Smooth muscle cell (in vitro differentiated cells): ENCODE measurements around the gene AHCYL2. TPM values are rescaled to one million over a fixed set of nuclear protein-coding genes. Genes with fewer than 3 reads are reported as not detected.

Experiments
- DNase-seq: peaks from one replicate; lab custom pipeline; 2025; ENCODE audit not compliant: unreplicated experiment; lab: John Stamatoyannopoulos, UW
- H2AFZ ChIP-seq: fragments of 200-600 bp; sonication (generic); 2 replicates; pipeline ENCODE4 v1.6.0; 2016; ENCODE audit warnings: antibody characterized with exemption, low read depth, mild to moderate bottlenecking
- H3F3A ChIP-seq: fragments of 200-600 bp; sonication (generic); 2 replicates; pipeline ENCODE4 v1.6.0; 2017; ENCODE audit warnings: antibody characterized with exemption, low read depth
- H3K27ac ChIP-seq: fragments of 200-600 bp; sonication (generic); 2 replicates; pipeline ENCODE4 v1.5.1; 2016; ENCODE audit warnings: low read depth, mild to moderate bottlenecking
- H3K27me3 ChIP-seq: fragments of 200-600 bp; sonication (generic); 2 replicates; pipeline ENCODE4 v1.6.1; 2016; ENCODE audit warnings: low read depth, mild to moderate bottlenecking
- H3K36me3 ChIP-seq: fragments of 200-600 bp; sonication (generic); 2 replicates; pipeline ENCODE4 v1.5.1; 2016; ENCODE audit warnings: low read depth
- H3K4me1 ChIP-seq: fragments of 200-600 bp; sonication (generic); 2 replicates; pipeline ENCODE4 v1.5.1; 2016; ENCODE audit warnings: low read depth
- H3K4me2 ChIP-seq: fragments of 200-600 bp; sonication (generic); 2 replicates; pipeline ENCODE4 v1.6.0; 2016; ENCODE audit warnings: mild to moderate bottlenecking
- H3K4me3 ChIP-seq: fragments of 200-600 bp; sonication (generic); 2 replicates; pipeline ENCODE4 v1.5.1; 2016; ENCODE audit warnings: mild to moderate bottlenecking
- H3K79me2 ChIP-seq: fragments of 200-600 bp; sonication (generic); 2 replicates; pipeline ENCODE4 v1.6.0; 2016; ENCODE audit warnings: low read depth, mild to moderate bottlenecking
- H3K9ac ChIP-seq: fragments of 200-600 bp; sonication (generic); 2 replicates; pipeline ENCODE4 v1.6.0; 2016; ENCODE audit warnings: low read depth
- H3K9me3 ChIP-seq: fragments of 200-600 bp; sonication (generic); replicated peaks from 2 replicates; pipeline ENCODE4 v1.5.1; 2016; ENCODE audit warnings: low read depth
- H4K20me1 ChIP-seq: fragments of 200-600 bp; sonication (generic); 2 replicates; pipeline ENCODE4 v1.6.0; 2016; ENCODE audit warnings: low read depth
- WGBS: methylation state at CpG from one replicate; pipeline ENCODE4 v1.1.7; 2016; ENCODE audit warnings: low lambda C conversion rate; 5-methylcytosine and 5-hydroxymethylcytosine counted together
- polyA plus RNA-seq: library from polyadenylated mRNA; unstranded; fragments of >200 nt; fragmentation: Nextera tagmentation; extraction: Ambion mirVana; gene quantifications from 2 replicates; pipeline ENCODE4 v1.2.1, GENCODE V29; 2016
- total RNA-seq: library from RNA; depleted of rRNA; stranded (reverse); fragments of >200 nt; gene quantifications from 2 replicates; pipeline ENCODE4 v1.2.3, GENCODE V29; 2014
- TF ChIP-seq, protein P1 (sequence below): fragments of 200-600 bp; sonication (generic); IDR thresholded peaks from 2 replicates; pipeline ENCODE4 v1.5.1; 2017; ENCODE audit warnings: borderline replicate concordance, mild to moderate bottlenecking, antibody characterized with exemption; ENCODE audit not compliant: insufficient read depth, poor library complexity, severe bottlenecking

Gene AHCYL2
- total and polyA plus RNA-seq, 2 experiments from 2014 or later = 6.3 to 7.3 TPM

DNA sequence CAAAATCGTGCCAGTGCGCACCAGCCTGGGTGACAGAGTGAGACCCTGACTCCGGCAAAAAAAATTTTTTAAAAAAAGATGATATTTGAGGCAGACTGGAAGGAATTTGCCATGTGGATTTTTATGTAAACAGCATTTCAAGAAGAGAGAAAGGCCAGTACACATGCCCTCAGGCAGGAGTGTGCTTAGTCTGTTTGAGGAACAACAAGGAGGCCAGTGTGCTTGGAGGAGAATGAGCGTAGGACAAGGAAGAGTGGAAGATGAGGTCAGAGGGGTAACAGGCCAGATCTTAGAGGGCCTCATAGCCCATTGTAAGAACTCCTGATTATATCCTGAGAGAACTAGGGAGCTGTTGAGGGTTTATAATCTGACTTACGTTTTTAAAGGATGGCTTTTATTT, 192.2 kb downstream of the AHCYL2 start:
- no peak overlapping the region for H3K9ac ChIP-seq
- no peaks in the 10 kb centered on the region for H3K9me3 ChIP-seq
- no peaks in the 10 kb centered on the region for H3K79me2 ChIP-seq
- H3K4me1 ChIP-seq = no peaks in the 10 kb centered on the region
- H2AFZ ChIP-seq = no peak overlapping the region
- no peaks in the 10 kb centered on the region for H3K36me3 ChIP-seq
- no peaks in the 10 kb centered on the region for H3K27me3 ChIP-seq
- H3K4me3 ChIP-seq = no peak overlapping the region
- DNase-seq = no peak
- TF ChIP-seq, protein P1, sequence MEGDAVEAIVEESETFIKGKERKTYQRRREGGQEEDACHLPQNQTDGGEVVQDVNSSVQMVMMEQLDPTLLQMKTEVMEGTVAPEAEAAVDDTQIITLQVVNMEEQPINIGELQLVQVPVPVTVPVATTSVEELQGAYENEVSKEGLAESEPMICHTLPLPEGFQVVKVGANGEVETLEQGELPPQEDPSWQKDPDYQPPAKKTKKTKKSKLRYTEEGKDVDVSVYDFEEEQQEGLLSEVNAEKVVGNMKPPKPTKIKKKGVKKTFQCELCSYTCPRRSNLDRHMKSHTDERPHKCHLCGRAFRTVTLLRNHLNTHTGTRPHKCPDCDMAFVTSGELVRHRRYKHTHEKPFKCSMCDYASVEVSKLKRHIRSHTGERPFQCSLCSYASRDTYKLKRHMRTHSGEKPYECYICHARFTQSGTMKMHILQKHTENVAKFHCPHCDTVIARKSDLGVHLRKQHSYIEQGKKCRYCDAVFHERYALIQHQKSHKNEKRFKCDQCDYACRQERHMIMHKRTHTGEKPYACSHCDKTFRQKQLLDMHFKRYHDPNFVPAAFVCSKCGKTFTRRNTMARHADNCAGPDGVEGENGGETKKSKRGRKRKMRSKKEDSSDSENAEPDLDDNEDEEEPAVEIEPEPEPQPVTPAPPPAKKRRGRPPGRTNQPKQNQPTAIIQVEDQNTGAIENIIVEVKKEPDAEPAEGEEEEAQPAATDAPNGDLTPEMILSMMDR = no peak
- no peaks in the 10 kb centered on the region for H3F3A ChIP-seq
- H4K20me1 ChIP-seq = no peaks in the 10 kb centered on the region
- 89% methylated on average over 5 of the region's 5 CpGs for WGBS
- H3K4me2 ChIP-seq = no peak overlapping the region
- no peak overlapping the region for H3K27ac ChIP-seq

DNA sequence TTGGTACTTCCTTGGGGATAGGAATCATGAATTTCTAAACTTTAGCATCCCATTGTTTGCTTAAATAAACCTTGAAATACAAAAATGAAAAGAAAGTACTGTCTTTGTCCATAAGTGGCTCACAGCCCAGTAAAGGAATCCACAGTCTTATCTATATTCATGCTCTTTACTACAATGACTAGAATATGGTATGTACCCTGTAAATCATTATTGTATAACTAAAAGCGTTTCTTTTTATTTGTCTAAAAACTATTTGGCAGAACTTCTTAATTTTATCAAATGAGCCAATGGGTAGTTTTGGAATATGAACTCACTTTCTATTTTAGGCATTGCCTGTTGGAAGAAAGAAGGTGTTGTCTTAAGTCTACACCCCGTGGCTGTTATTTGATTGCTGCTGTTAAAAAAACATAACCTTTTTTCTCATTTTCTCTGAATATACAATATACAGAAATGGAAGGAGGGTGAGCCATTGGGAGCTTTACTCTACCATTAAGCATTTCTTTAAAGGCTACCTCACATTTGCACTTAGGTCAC, 197.0 kb downstream of the AHCYL2 start:
- H3K27ac ChIP-seq = no peak overlapping the region
- H3K9me3 ChIP-seq = no peaks in the 10 kb centered on the region
- no peak overlapping the region for H3K4me2 ChIP-seq
- H3K36me3 ChIP-seq = no peaks in the 10 kb centered on the region
- TF ChIP-seq, protein P1 = no peak
- H3K79me2 ChIP-seq = no peaks in the 10 kb centered on the region
- H2AFZ ChIP-seq = no peak overlapping the region
- no peak for DNase-seq
- H3K9ac ChIP-seq = no peak overlapping the region
- H3F3A ChIP-seq = no peaks in the 10 kb centered on the region
- no peaks in the 10 kb centered on the region for H4K20me1 ChIP-seq
- no peak overlapping the region for H3K4me3 ChIP-seq
- no peaks in the 10 kb centered on the region for H3K27me3 ChIP-seq
- 89% methylated on average over 2 of the region's 2 CpGs for WGBS
- no peaks in the 10 kb centered on the region for H3K4me1 ChIP-seq

- Histone ChIP-seq H3K79me2 (no peaks in the 10 kb centered on the region), H3K27ac (no peak overlapping the region), H3K4me2 (no peak overlapping the region), H3K9me3 (no peaks in the 10 kb centered on the region), H3K27me3 (no peaks in the 10 kb centered on the region), H3K36me3 (no peaks in the 10 kb centered on the region), H4K20me1 (no peaks in the 10 kb centered on the region), H2AFZ (no peak overlapping the region), H3K4me3 (no peak overlapping the region), H3F3A (no peaks in the 10 kb centered on the region), H3K4me1 (no peaks in the 10 kb centered on the region), H3K9ac (no peak overlapping the region)
- DNase-seq = no peak
- 100% methylated on average over 4 of the region's 4 CpGs for WGBS
- TF ChIP-seq, protein P1 = no peak
These were observed 197.9 kb downstream of the AHCYL2 start for GRCh38 chr7:129422727-129423126.

GRCh38 chr7:129423700-129424410, 199.0 kb downstream of the AHCYL2 start:
- Histone ChIP-seq H2AFZ (no peak overlapping the region), H3K79me2 (no peaks in the 10 kb centered on the region), H3K36me3 (no peaks in the 10 kb centered on the region), H4K20me1 (no peaks in the 10 kb centered on the region), H3K9ac (no peak overlapping the region), H3K9me3 (no peaks in the 10 kb centered on the region), H3K4me2 (no peak overlapping the region), H3K27ac (no peak overlapping the region), H3K4me1 (no peaks in the 10 kb centered on the region), H3F3A (no peaks in the 10 kb centered on the region), H3K27me3 (no peaks in the 10 kb centered on the region), H3K4me3 (no peak overlapping the region)
- 100% methylated on average over 2 of the region's 2 CpGs for WGBS
- TF ChIP-seq, protein P1 = no peak
- no peak for DNase-seq
